GM12878 (cell line): ENCODE data around the gene NPBWR2. TPM values are rescaled to one million over a fixed set of nuclear protein-coding genes. Genes with fewer than 3 reads are reported as not detected.

Source experiments
- ATAC-seq: fragments of 200-7000 bp; cut with Tn5 transposase; 3 replicates; pipeline ENCODE4 v1.9.1; 2020; ENCODE audit warnings: mild to moderate bottlenecking, moderate library complexity
- BruUV-seq: library from RNA; stranded (reverse); fragments of 400-500 nt; replicated peaks from 2 replicates; lab custom pipeline; 2021; lab: Mats Ljungman, UMichigan
- CTCF ChIA-PET: fragments of 300-600 bp; sonication (Branson Sonifier 250); formaldehyde crosslinking; extraction: SDS; loops from one replicate; lab custom pipeline; 2021; ENCODE audit warnings: inconsistent platforms; lab: Yijun Ruan, JAX
- POLR2A ChIA-PET: fragments of 350-600 bp; formaldehyde crosslinking; extraction: SDS; loops from one replicate; lab custom pipeline; 2021; ENCODE audit warnings: inconsistent platforms; lab: Charles Lee
- RAD21 ChIA-PET: fragments of 300-600 bp; sonication (Branson Sonifier 250); formaldehyde crosslinking; loops from one replicate; lab custom pipeline; 2023; ENCODE audit warnings: antibody characterized with exemption; ENCODE audit not compliant: unreplicated experiment; lab: Charles Lee
- SMC1A ChIA-PET: fragments of 300-600 bp; sonication (Branson Sonifier 250); formaldehyde crosslinking; loops from one replicate; lab custom pipeline; 2023; ENCODE audit not compliant: unreplicated experiment, uncharacterized antibody; lab: Charles Lee
- DNase-seq: peaks from one replicate; pipeline ENCODE4 v3.0.0-alpha.2; 2011; ENCODE audit warnings: low read depth, low spot score
- FAIRE-seq: peaks from 3 replicates; lab custom pipeline; 2011; peaks lifted over from hg19 to GRCh38; lab: Jason Lieb, UNC
- H2AFZ ChIP-seq: 2 replicates; pipeline ENCODE4 v1.6.0; 2011; ENCODE audit warnings: low read depth, low read length, control low read depth; ENCODE audit not compliant: control insufficient read depth
- H3K27ac ChIP-seq: 2 replicates; pipeline ENCODE4 v1.5.1; 2011; ENCODE audit warnings: control low read depth; ENCODE audit not compliant: control insufficient read depth, insufficient read depth
- H3K27me3 ChIP-seq, 2 experiments: replicated peaks in 1 of 2; 2 replicates each; pipeline versions ENCODE4 v1.6.0 to v1.6.1; 2011; ENCODE audit warnings: low read length in 1 of 2; ENCODE audit not compliant: control insufficient read depth in 2 of 2, insufficient read depth in 2 of 2
- H3K36me3 ChIP-seq, 2 experiments: 2 replicates each; pipeline ENCODE4 v1.5.1; 2011; ENCODE audit warnings: low read length in 1 of 2; ENCODE audit not compliant: control insufficient read depth in 2 of 2, insufficient read depth in 2 of 2
- H3K4me1 ChIP-seq: 2 replicates; pipeline ENCODE4 v1.6.1; 2011; ENCODE audit warnings: mild to moderate bottlenecking, low read length, moderate library complexity, mixed read lengths; ENCODE audit not compliant: control insufficient read depth, insufficient read depth
- H3K4me2 ChIP-seq: 2 replicates; pipeline ENCODE4 v1.6.0; 2011; ENCODE audit warnings: control low read depth; ENCODE audit not compliant: control insufficient read depth, insufficient read depth
- H3K4me3 ChIP-seq: fragments of 200-600 bp; sonication (generic); 2 replicates; pipeline ENCODE4 v1.5.1; 2016
- H3K79me2 ChIP-seq: 2 replicates; pipeline ENCODE4 v1.6.0; 2011; ENCODE audit warnings: low read length; ENCODE audit not compliant: control insufficient read depth, insufficient read depth
- H3K9ac ChIP-seq: 2 replicates; pipeline ENCODE4 v1.8.0; 2011; ENCODE audit warnings: low read length, control low read depth, mixed read lengths; ENCODE audit not compliant: control insufficient read depth, insufficient read depth
- H3K9me3 ChIP-seq: replicated peaks from 3 replicates; pipeline ENCODE4 v1.5.1; 2011; ENCODE audit warnings: mild to moderate bottlenecking, low read length; ENCODE audit not compliant: control insufficient read depth, insufficient read depth
- H4K20me1 ChIP-seq: 2 replicates; pipeline ENCODE4 v1.6.0; 2011; ENCODE audit not compliant: control insufficient read depth, insufficient read depth
- CBFB ChIP-seq: IDR thresholded peaks from 2 replicates; pipeline ENCODE4 v1.6.1; 2016; ENCODE audit warnings: antibody characterized with exemption, low read depth
- CHD1 ChIP-seq: IDR thresholded peaks from 2 replicates; pipeline ENCODE4 v1.6.1; 2012; ENCODE audit warnings: low read depth, low read length, improper control_type of control experiment
- EGR1 ChIP-seq, 2 experiments: IDR thresholded peaks; 1 replicate in 1 of 2; 2 replicates in 1 of 2; pipeline ENCODE4 v1.6.1; 2011 to 2012; ENCODE audit warnings: low read depth in 2 of 2, low read length in 2 of 2, borderline replicate concordance in 1 of 2, mild to moderate bottlenecking in 1 of 2, moderate library complexity in 1 of 2
- KLF5 ChIP-seq: fragments of 450-650 bp; IDR thresholded peaks from 2 replicates; pipeline ENCODE4 v1.6.1; 2014; ENCODE audit warnings: mild to moderate bottlenecking; ENCODE audit not compliant: partially characterized antibody
- RFX5 ChIP-seq: IDR thresholded peaks from 2 replicates; pipeline ENCODE4 v1.6.1; 2011; ENCODE audit warnings: low read depth, low read length, improper control_type of control experiment
- SIX5 ChIP-seq: IDR thresholded peaks from 2 replicates; pipeline ENCODE4 v1.6.1; 2011; ENCODE audit warnings: mild to moderate bottlenecking, low read depth, low read length, moderate library complexity; ENCODE audit not compliant: severe bottlenecking
- TBL1XR1 ChIP-seq: IDR thresholded peaks from 2 replicates; pipeline ENCODE4 v1.6.1; 2012; ENCODE audit warnings: low read depth, low read length, improper control_type of control experiment
- WRNIP1 ChIP-seq: IDR thresholded peaks from 2 replicates; pipeline ENCODE4 v1.6.1; 2011; ENCODE audit warnings: low read depth, low read length, improper control_type of control experiment, borderline replicate concordance
- WGBS: methylation state at CpG from one replicate; pipeline ENCODE4 v1.1.6; 2016; ENCODE audit warnings: low lambda C conversion rate; ENCODE audit not compliant: insufficient replicate concordance, insufficient coverage; ENCODE audit errors: missing lambda C conversion rate; 5-methylcytosine and 5-hydroxymethylcytosine counted together
- in situ Hi-C: fragments of 300-500 bp; cut with MboI; formaldehyde crosslinking; loops from 9 replicates; pipeline ENCODE4 v1.14.3; 2018; ENCODE audit warnings: mixed read lengths
- intact Hi-C: fragments of 100-400 bp; cut with micrococcal nuclease; formaldehyde crosslinking; loops from one replicate; pipeline ENCODE4 v1.14.2; 2022; ENCODE audit not compliant: unreplicated experiment
- polyA plus RNA-seq, 11 experiments: library from polyadenylated mRNA; depleted of rRNA in 4 of 11; unstranded in 6 of 11; stranded (reverse) in 5 of 11; fragments of >200 nt; fragmentation: Nextera tagmentation in 4 of 11; fragmentation: Illumina TruSeq in 1 of 11; extraction: Ambion mirVana in 4 of 11; extraction: Trizol in 1 of 11; gene quantifications; 1 replicate in 1 of 11; 2 replicates in 10 of 11; pipeline versions ENCODE4 v1.2.1 to v1.2.3, GENCODE V29; 2011 to 2016; ENCODE audit warnings: inconsistent platforms in 2 of 11, missing spikeins in 2 of 11, low read depth in 1 of 11
- total RNA-seq, 4 experiments: library from RNA; depleted of rRNA in 3 of 4; stranded (reverse); fragments of >200 nt in 3 of 4; fragmentation: Illumina TruSeq in 1 of 4; extraction: Trizol in 1 of 4; gene quantifications; 2 replicates each; pipeline versions ENCODE4 v1.2.1 to v1.2.3, GENCODE V29; 2013 to 2021
- TF ChIP-seq, protein P1 (sequence below): fragments of 450-650 bp; IDR thresholded peaks from 2 replicates; pipeline ENCODE4 v1.6.1; 2017; ENCODE audit warnings: low read depth, mild to moderate bottlenecking, moderate library complexity
- TF ChIP-seq, protein P2 (sequence below): fragments of 450-650 bp; IDR thresholded peaks from 2 replicates; pipeline ENCODE4 v1.6.1; 2017; ENCODE audit warnings: borderline replicate concordance

The NPBWR2 gene
- total and polyA plus RNA-seq, 10 of the 15 experiments (the other 5 are each of a cell fraction or from before 2014, with no cell fraction given) = not detected

DNA sequence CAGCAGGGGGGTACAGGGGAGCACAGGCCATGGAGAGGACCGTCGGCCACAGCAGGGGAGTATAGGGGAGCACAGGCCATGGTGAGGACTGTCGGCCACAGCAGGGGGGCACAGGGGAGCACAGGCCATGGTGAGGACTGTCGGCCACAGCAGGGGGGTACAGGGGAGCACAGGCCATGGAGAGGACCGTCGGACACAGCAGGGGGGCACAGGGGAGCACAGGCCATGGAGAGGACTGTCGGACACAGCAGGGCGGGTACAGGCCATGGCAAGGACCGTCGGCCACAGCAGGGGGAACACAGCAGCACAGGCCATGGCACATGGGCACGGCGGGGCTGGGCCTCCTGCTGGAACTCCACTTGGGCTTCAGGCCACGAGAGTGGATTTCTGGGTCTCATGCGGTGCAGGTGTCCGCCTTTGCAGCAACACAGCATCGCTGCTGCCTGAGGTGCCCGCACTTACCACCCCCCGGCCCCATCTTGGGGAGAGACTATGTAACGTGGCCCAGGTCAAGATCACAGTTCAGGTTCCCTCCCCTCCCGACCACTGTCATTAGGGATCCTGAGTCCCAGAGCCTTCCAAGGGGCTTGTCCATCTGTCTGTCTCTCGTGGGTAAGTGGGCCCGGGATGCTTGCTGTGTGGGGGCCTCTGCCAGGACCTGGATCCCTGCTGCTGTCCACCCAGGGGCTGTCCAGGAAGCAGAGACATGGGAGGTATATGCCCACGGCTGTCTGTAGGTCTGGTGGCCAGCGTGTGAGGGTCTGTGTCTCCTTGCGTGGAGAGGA is 2.5 kb downstream of the NPBWR2 start:
- Histone ChIP-seq H3K79me2 (no peaks in the 10 kb centered on the region), H3K4me2 (no peak overlapping the region), H3K9me3 (no peaks in the 10 kb centered on the region), H2AFZ (no peak overlapping the region), H3K4me3 (no peak overlapping the region), H3K36me3 (no peaks in the 10 kb centered on the region)
- no peak for DNase-seq
- intact Hi-C loops = no loop called here
- CTCF ChIA-PET = no interaction called here
- FAIRE-seq = no peak
- no TSS peak for BruUV-seq
- WGBS = 52% methylated on average over 23 of the region's 25 CpGs
- ATAC-seq = no peak
- TF ChIP-seq CBFB (no peak), CHD1 (no peak), EGR1 (IDR thresholded peaks at IDR 0.05; ENCODE audit: borderline replicate concordance in 1 of 2, low read depth in 2 of 2, low read length in 2 of 2) (no peak)
- TF ChIP-seq, all 136 proteins: peak for 0
- RAD21 ChIA-PET = no interaction called here
- H4K20me1 ChIP-seq = no peaks in the 10 kb centered on the region
- H3K9ac ChIP-seq = no peak overlapping the region
- SMC1A ChIA-PET = no interaction called here
- H3K4me1 ChIP-seq = peaks cover 6% of the 10 kb centered on the region
- POLR2A ChIA-PET = no interaction called here
- peaks cover 4 to 11% of the 10 kb centered on the region in 2 experiments; a peak in 3 of 4 replicates for H3K27me3 ChIP-seq
- in situ Hi-C loops = no loop called here
- no peak overlapping the region for H3K27ac ChIP-seq

DNA sequence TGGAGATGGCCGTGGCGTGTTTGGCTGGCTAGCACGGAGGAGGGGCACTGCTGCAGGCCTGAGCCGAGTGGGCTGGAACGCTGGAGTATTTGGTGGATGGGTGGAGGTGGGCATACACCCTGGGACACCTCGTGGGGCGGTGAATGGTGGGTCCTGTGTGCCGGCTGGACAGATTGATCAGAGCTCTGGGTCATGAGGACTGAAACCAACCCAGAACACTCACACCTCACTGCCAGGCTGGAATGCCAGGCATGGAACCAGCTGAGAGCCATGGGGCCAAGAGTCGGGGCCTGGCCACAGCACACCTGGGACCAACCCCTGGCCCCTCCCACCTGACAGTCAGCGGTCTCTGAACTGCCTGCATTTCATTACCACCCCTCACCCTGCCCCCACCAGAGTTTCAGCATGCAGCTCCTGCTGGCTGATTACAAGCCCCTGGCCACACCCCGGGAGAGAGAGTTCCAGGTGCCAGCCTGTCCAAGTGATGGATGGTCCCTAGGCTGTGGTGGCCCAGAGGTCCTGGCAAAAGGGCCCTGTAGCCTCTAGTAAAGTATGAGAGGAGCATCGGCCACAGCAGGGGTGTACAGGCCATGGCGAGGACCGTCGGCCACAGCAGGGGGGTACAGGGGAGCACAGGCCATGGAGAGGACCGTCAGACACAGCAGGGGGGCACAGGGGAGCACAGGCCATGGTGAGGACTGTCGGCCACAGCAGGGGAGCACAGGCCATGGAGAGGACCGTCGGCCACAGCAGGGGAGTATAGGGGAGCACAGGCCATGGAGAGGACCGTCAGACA is 3.3 kb downstream of the NPBWR2 start:
- DNase-seq = no peak
- POLR2A ChIA-PET = no interaction called here
- no peak overlapping the region for H3K27ac ChIP-seq
- no peaks in the 10 kb centered on the region for H3K36me3 ChIP-seq
- H3K4me3 ChIP-seq = no peak overlapping the region
- peaks cover 4 to 11% of the 10 kb centered on the region in 2 experiments; a peak in 3 of 4 replicates for H3K27me3 ChIP-seq
- FAIRE-seq = no peak
- 34% methylated on average over 20 of the region's 20 CpGs for WGBS
- no peak overlapping the region for H3K4me2 ChIP-seq
- BruUV-seq = no TSS peak
- no peaks in the 10 kb centered on the region for H4K20me1 ChIP-seq
- in situ Hi-C loops = no loop called here
- H3K9me3 ChIP-seq = no peaks in the 10 kb centered on the region
- H3K79me2 ChIP-seq = no peaks in the 10 kb centered on the region
- no peak overlapping the region for H3K9ac ChIP-seq
- RAD21 ChIA-PET = no interaction called here
- H2AFZ ChIP-seq = no peak overlapping the region
- CTCF ChIA-PET = no interaction called here
- peaks cover 9% of the 10 kb centered on the region for H3K4me1 ChIP-seq
- SMC1A ChIA-PET = interaction anchor here (0.8 kb wide), 1 partner anchor 16 kb away, joined by 3 read pairs; no protein-coding TSS in a partner anchor
- intact Hi-C loops = no loop called here
- ATAC-seq = no peak
- no peak for TF ChIP-seq RFX5
- no peak for TF ChIP-seq SIX5
- TF ChIP-seq, protein P1, sequence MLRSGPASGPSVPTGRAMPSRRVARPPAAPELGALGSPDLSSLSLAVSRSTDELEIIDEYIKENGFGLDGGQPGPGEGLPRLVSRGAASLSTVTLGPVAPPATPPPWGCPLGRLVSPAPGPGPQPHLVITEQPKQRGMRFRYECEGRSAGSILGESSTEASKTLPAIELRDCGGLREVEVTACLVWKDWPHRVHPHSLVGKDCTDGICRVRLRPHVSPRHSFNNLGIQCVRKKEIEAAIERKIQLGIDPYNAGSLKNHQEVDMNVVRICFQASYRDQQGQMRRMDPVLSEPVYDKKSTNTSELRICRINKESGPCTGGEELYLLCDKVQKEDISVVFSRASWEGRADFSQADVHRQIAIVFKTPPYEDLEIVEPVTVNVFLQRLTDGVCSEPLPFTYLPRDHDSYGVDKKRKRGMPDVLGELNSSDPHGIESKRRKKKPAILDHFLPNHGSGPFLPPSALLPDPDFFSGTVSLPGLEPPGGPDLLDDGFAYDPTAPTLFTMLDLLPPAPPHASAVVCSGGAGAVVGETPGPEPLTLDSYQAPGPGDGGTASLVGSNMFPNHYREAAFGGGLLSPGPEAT = no peak
- no peak for TF ChIP-seq KLF5
- no peak for TF ChIP-seq WRNIP1
- TF ChIP-seq TBL1XR1 = no peak
- TF ChIP-seq, protein P2, sequence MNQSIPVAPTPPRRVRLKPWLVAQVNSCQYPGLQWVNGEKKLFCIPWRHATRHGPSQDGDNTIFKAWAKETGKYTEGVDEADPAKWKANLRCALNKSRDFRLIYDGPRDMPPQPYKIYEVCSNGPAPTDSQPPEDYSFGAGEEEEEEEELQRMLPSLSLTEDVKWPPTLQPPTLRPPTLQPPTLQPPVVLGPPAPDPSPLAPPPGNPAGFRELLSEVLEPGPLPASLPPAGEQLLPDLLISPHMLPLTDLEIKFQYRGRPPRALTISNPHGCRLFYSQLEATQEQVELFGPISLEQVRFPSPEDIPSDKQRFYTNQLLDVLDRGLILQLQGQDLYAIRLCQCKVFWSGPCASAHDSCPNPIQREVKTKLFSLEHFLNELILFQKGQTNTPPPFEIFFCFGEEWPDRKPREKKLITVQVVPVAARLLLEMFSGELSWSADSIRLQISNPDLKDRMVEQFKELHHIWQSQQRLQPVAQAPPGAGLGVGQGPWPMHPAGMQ = no peak
